ENCODE measurements around the gene FAM53B.

GRCh38 chr10:124665980-124666379, 78.2 kb downstream of the FAM53B start:
- TF ChIP-seq ZSCAN5A (tag by site-specific recombination; IDR thresholded peaks at IDR 0.05), result no peak
- no peak for TF ChIP-seq CTCF (tag by site-specific recombination; IDR thresholded peaks at IDR 0.05)
- no peak for TF ChIP-seq ZNF24 (tag by site-specific recombination; IDR thresholded peaks at IDR 0.05)
